Loucy (cell line): ENCODE measurements around the gene NCAM1.

Source experiments
- CTCF ChIP-seq: fragments of 200-600 bp; sonication (generic); conservative IDR thresholded peaks from 2 replicates; pipeline ENCODE4 v1.5.1; 2014; ENCODE audit warnings: mild to moderate bottlenecking, antibody characterized with exemption, low read length
- EZH2phosphoT487 ChIP-seq: fragments of 200-600 bp; IDR thresholded peaks from 2 replicates; pipeline ENCODE4 v1.6.1; 2018; ENCODE audit warnings: antibody characterized with exemption, mild to moderate bottlenecking, moderate library complexity, borderline replicate concordance

GRCh38 chr11:113295993-113296392 is 334.8 kb downstream of the NCAM1 start:
- TF ChIP-seq CTCF, result no peak
- no peak for TF ChIP-seq EZH2phosphoT487
